Measurements from ENCODE around the gene JPH2. TPM values are rescaled to one million over a fixed set of nuclear protein-coding genes. Genes with fewer than 3 reads are reported as not detected.

Gene JPH2
- total RNA-seq, 1 donor from 2014 or later = 18.5 TPM

DNA sequence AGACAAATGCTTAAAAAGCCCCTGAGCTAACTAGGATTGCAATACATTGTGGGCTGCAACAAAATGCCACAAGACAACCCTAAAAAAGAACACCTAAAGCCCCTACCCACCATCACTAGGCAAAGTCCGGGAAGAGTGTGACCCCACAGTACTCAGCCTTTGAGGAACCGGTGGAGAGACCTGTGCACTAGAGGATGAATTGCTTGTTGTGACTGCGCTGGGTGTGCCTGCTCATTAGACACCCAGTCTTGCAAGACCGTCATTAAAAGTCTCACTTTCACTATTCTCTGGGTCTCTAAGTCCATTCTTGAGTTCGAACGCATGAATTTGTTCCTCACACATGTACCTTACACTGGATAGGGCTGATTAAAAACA, 88.7 kb downstream of the JPH2 start:
- H3K27me3 ChIP-seq (ENCODE audit: insufficient read depth, low read length) = peaks cover 3% of the 10 kb centered on the region
- H2AFZ ChIP-seq (ENCODE audit: low read depth, low read length) = no peak overlapping the region
- H3K4me2 ChIP-seq (ENCODE audit: low read length) = no peak overlapping the region
- Mint-ChIP-seq H3K4me3 (ENCODE audit: unreplicated experiment) (no peak overlapping the region), H3K27me3 (ENCODE audit: low read depth, unreplicated experiment) (peaks cover 3% of the 10 kb centered on the region), H3K9me3 (ENCODE audit: unreplicated experiment) (no peaks in the 10 kb centered on the region), H3K36me3 (ENCODE audit: low read depth, unreplicated experiment) (no peaks in the 10 kb centered on the region), H3K27ac (ENCODE audit: unreplicated experiment) (no peak overlapping the region), H3K4me1 (ENCODE audit: low read depth, unreplicated experiment) (peaks cover 4% of the 10 kb centered on the region)
- no peak overlapping the region for H3K9ac ChIP-seq (ENCODE audit: low read length)
- no peak overlapping the region for H3K27ac ChIP-seq (ENCODE audit: low read depth, low read length)
- FAIRE-seq (no peak), DNase-seq (ENCODE audit: low read depth) (no peak)
- TF ChIP-seq EZH2 (IDR thresholded peaks at IDR 0.05; ENCODE audit: insufficient read depth, low read length) (no peak), CTCF (IDR thresholded peaks at IDR 0.05; ENCODE audit: insufficient read depth, low read depth, low read length) (no peak)
- no peaks in the 10 kb centered on the region for H3K4me1 ChIP-seq (ENCODE audit: insufficient read depth, low read length)
- H3K9me3 ChIP-seq (ENCODE audit: insufficient read depth, low read depth, low read length) = no peaks in the 10 kb centered on the region
- no peak overlapping the region for H3K4me3 ChIP-seq (ENCODE audit: insufficient read depth, low read depth, low read length)
- H3K36me3 ChIP-seq (ENCODE audit: insufficient read depth, low read length) = no peaks in the 10 kb centered on the region
- no peaks in the 10 kb centered on the region for H3K79me2 ChIP-seq (ENCODE audit: insufficient read depth, low read length)
- H4K20me1 ChIP-seq (ENCODE audit: insufficient read depth, low read length) = no peaks in the 10 kb centered on the region

DNA sequence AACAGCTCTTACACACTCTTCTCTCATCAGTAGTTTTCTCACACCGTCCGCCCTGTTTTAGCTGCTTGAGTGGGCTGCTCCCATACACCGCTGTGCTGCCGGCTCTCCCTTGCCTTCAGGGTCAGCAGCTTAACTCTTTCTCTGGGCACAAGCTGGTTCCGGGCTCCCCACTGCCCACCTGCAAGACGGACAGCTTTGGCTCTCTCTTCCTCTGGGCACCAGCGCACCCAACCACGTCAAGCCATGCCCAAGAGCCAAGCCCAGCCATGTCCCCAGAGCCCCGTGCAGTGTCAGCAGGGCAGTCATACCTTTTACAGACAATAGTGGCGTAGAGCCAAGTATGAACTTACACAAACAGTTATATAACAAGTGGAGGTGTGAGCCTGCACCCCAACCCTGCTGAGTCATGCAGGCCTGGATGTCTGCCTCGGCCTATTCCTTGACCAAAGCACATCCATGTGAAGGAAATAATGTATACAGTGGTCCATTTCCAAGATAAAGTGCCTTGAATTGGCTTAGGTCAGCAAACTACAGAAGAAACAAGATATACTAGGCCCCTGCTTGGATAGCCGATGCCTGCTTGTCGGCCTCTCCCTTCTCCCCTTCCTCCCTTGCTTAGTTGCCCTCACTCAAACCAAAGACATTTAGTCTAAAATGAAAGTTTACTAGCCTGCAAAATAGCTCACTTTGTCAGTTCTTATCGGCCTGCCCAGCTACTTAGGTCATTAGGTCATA, 89.3 kb downstream of the JPH2 start:
- Mint-ChIP-seq H3K36me3 (ENCODE audit: low read depth, unreplicated experiment) (no peaks in the 10 kb centered on the region), H3K27me3 (ENCODE audit: low read depth, unreplicated experiment) (peaks cover 7% of the 10 kb centered on the region), H3K4me1 (ENCODE audit: low read depth, unreplicated experiment) (peaks cover 4% of the 10 kb centered on the region), H3K4me3 (ENCODE audit: unreplicated experiment) (no peak overlapping the region), H3K9me3 (ENCODE audit: unreplicated experiment) (no peaks in the 10 kb centered on the region), H3K27ac (ENCODE audit: unreplicated experiment) (no peak overlapping the region)
- no peak overlapping the region for H2AFZ ChIP-seq (ENCODE audit: low read depth, low read length)
- DNase-seq (ENCODE audit: low read depth) = peak; percentile 41
- H3K4me2 ChIP-seq (ENCODE audit: low read length) = no peak overlapping the region
- no peaks in the 10 kb centered on the region for H3K36me3 ChIP-seq (ENCODE audit: insufficient read depth, low read length)
- H4K20me1 ChIP-seq (ENCODE audit: insufficient read depth, low read length) = no peaks in the 10 kb centered on the region
- no peaks in the 10 kb centered on the region for H3K4me1 ChIP-seq (ENCODE audit: insufficient read depth, low read length)
- no peak overlapping the region for H3K4me3 ChIP-seq (ENCODE audit: insufficient read depth, low read depth, low read length)
- no peak for FAIRE-seq
- no peaks in the 10 kb centered on the region for H3K9me3 ChIP-seq (ENCODE audit: insufficient read depth, low read depth, low read length)
- no peaks in the 10 kb centered on the region for H3K27me3 ChIP-seq (ENCODE audit: insufficient read depth, low read length)
- no peak overlapping the region for H3K9ac ChIP-seq (ENCODE audit: low read length)
- H3K79me2 ChIP-seq (ENCODE audit: insufficient read depth, low read length) = no peaks in the 10 kb centered on the region
- H3K27ac ChIP-seq (ENCODE audit: low read depth, low read length) = no peak overlapping the region
- TF ChIP-seq CTCF (IDR thresholded peaks at IDR 0.05; ENCODE audit: insufficient read depth, low read depth, low read length) (no peak), EZH2 (IDR thresholded peaks at IDR 0.05; ENCODE audit: insufficient read depth, low read length) (no peak)

DNA sequence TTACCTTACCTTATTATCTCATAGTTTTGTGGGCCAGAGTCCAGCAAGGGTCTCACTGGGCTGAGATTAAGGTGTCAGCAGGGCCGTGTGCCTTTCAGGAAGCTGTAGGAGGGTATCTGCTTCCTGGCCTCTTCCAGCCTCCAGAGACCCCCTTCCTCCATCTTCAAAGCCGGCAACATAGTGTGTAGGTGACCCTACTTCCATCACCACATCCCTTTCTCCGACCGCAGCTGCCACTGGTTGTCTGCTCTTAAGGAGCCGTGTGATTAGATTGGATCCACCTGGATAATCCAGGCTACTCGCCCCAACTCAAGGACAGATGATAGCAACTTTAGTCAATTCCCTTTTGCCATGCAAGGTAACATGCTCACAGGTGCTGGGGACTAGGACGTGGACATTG, 91.2 kb downstream of the JPH2 start:
- no peaks in the 10 kb centered on the region for H3K79me2 ChIP-seq (ENCODE audit: insufficient read depth, low read length)
- Mint-ChIP-seq H3K27me3 (ENCODE audit: low read depth, unreplicated experiment) (peaks cover 9% of the 10 kb centered on the region), H3K4me3 (ENCODE audit: unreplicated experiment) (no peak overlapping the region), H3K27ac (ENCODE audit: unreplicated experiment) (no peak overlapping the region), H3K4me1 (ENCODE audit: low read depth, unreplicated experiment) (peaks cover 4% of the 10 kb centered on the region), H3K9me3 (ENCODE audit: unreplicated experiment) (no peaks in the 10 kb centered on the region), H3K36me3 (ENCODE audit: low read depth, unreplicated experiment) (no peaks in the 10 kb centered on the region)
- no peak overlapping the region for H2AFZ ChIP-seq (ENCODE audit: low read depth, low read length)
- no peak overlapping the region for H3K4me3 ChIP-seq (ENCODE audit: insufficient read depth, low read depth, low read length)
- H3K4me2 ChIP-seq (ENCODE audit: low read length) = no peak overlapping the region
- H3K9ac ChIP-seq (ENCODE audit: low read length) = no peak overlapping the region
- no peaks in the 10 kb centered on the region for H3K27me3 ChIP-seq (ENCODE audit: insufficient read depth, low read length)
- no peaks in the 10 kb centered on the region for H3K9me3 ChIP-seq (ENCODE audit: insufficient read depth, low read depth, low read length)
- H3K36me3 ChIP-seq (ENCODE audit: insufficient read depth, low read length) = no peaks in the 10 kb centered on the region
- TF ChIP-seq EZH2 (IDR thresholded peaks at IDR 0.05; ENCODE audit: insufficient read depth, low read length) = no peak
- no peak overlapping the region for H3K27ac ChIP-seq (ENCODE audit: low read depth, low read length)
- DNase-seq (ENCODE audit: low read depth) = no peak
- H3K4me1 ChIP-seq (ENCODE audit: insufficient read depth, low read length) = no peaks in the 10 kb centered on the region
- no peaks in the 10 kb centered on the region for H4K20me1 ChIP-seq (ENCODE audit: insufficient read depth, low read length)
- FAIRE-seq = no peak
